Stimulated activated naive CD8-positive, alpha-beta T cell treated with anti-CD3 and anti-CD28 coated beads, Interleukin-15, Interleukin-2, amounts not matched to agents 100 U/mL and 50 U/mL, for 24 hours (primary cell): ENCODE results near the gene STK17B.
A peak's percentile ranks its signal among the peaks of the same experiment; 100 is the strongest.

Experiments
- ATAC-seq: fragments of 150-1000 bp; cut with Tn5 transposase; one replicate; pipeline ENCODE4 v1.10.0; 2021
- DNase-seq: peaks from one replicate; pipeline ENCODE4 v3.0.0; 2021

Gene STK17B

DNA sequence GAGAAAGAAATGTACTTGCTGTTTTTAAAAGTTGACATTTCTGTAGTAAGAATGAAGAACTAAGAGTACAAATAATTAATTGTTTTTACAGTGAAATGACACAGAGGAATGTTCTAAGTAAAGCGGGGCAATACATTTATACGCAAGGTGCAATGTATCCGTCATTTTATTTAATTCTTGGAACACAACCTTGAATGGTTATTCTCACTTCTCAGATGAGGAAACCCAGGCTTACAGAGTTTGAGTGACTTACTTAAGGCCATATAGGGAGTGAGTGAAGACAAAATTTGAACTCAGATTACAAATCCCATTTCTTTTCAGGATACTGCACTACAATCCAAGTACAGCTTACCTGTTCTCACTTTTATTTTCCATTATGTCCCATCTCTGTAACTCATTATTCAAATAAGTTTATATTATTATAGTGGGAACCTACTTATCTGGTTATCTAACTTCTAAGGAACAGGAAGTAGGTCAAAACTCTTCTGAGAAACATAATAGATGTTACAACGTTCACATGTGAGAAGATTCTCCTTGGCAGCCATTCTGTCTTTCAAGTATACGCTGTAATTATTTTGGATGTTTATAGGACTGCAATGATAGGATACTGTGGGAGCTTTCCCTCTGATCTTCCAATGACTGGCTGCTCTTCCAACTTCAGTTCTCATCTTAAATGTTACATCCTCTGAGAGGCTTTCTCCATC is 12.3 kb upstream of the STK17B start:
- DNase-seq (no peak), ATAC-seq (no peak)

- ATAC-seq (no peak), DNase-seq (no peak)
Observed at GRCh38 chr2:196183172-196183473, 11.7 kb upstream of the STK17B start.

DNA sequence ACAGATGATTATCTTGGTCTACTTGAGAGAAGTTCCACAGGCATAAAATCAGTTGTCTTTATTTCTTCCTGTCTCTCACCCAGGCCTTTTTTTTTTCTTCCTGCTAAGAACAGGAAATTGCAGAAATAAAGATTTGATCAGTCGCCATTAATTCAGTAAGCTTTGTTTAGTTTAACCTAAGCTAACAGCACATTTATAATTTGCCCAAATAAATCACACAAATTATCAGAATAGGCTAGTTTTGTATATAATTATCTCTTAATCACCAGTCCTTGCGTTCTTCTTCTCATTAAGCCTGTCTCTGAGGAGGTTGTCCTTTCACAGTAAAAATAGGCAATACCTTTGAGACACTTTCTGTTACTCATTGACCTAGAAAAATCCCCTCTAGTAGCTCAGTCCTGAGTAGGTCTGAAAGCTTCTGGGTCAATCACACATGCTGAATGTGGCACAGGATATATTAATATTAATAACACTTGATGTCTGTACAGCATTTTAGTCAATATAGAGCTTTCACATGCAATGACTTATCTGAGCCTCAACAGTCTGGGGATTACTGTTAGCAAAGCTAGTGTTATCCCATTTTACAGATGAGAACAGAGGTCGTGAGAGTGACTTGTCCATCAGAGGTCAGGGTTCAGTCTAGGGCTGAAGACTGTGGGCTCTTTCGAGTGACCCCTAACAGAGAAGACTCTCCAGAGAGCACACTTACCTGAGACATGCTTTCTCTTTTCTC is 11.2 kb upstream of the STK17B start:
- ATAC-seq: peak; percentile 74
- DNase-seq: no peak

- ATAC-seq (no peak), DNase-seq (no peak)
Observed at GRCh38 chr2:196181484-196181883, 10.1 kb upstream of the STK17B start.

DNA sequence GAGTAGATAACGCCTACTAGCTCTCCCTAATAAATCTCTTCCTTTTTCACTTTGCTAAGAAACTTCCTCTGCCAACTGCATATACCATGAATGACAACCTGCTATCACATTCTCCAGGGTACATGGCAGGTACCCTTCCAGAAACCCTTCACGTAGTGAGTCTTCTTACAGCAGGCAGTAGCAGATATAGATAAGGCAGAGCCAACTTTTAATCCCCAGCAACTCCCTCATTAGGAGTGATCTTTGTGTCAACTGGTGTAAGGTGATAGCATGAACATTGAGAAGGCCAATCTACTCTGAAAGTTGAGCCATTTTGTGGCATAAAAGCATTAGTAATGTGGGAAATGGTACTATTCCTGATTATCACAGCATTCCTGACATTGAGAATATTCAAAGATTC is 5.7 kb upstream of the STK17B start:
- ATAC-seq (no peak), DNase-seq (no peak)

GRCh38 chr2:196176142-196176738 is 4.9 kb upstream of the STK17B start:
- DNase-seq (peak; percentile 82), ATAC-seq (peak; percentile 60)

- DNase-seq (peak; percentile 51), ATAC-seq (no peak)
Observed at GRCh38 chr2:196174404-196174803, 3.0 kb upstream of the STK17B start.

GRCh38 chr2:196173505-196173904 is 2.1 kb upstream of the STK17B start:
- DNase-seq (no peak), ATAC-seq (no peak)

DNA sequence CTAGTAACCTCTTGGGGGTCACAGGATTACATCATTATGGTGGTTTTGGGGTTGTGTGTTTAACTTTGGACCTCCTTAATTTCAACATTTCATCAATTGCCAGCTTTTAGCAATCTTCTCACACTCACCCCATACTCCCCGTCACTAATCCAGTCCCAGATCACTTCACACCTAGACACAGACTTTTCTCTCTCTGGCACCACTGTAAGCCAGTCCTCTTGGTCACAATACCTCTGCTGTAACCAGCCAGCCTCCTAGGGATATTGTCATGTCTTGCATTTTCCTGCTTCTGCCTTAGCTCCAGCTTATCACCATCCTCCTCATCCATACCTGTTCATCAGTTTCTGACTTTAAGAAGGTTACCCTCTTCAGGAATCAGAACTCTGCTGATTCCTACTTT is 1.6 kb upstream of the STK17B start:
- DNase-seq (no peak), ATAC-seq (no peak)

GRCh38 chr2:196171946-196172345 is 568 bp upstream of the STK17B start:
- DNase-seq: no peak
- peak; percentile 2 for ATAC-seq

DNA sequence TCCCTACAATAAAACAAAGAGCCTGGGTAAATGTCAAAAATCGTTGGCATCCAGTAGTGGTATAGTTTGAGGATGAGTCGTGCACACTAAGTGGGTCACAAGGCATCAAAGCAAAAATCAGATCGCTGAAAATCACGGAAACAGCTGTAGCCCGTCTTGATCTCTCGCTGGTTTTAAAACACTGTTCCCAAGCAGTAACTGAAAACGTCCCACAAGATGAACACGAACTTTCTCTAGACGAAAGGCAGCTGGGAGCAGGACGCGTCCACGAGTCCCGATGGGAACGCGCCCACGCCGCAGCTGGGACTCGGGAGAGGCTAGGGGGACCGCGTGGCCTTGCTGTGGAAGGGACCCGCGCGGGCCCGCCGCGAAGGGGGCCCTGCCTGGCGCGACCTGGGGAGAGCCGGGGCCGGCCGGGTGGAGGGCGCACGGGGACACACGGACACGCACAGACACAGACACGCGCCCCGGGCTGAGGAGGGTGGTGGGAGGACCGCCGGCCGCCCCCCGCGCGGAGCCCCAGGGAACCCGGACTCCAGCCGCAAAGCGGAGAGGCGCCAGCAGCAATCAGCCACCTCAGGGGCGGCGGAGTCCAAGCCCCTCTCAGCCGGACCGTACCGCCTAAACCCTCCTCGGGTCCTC is 651 bp downstream of the STK17B start:
- DNase-seq: no peak

GRCh38 chr2:196170213-196170605 is 1.2 kb downstream of the STK17B start:
- DNase-seq (peak; percentile 58), ATAC-seq (peak; percentile 44)

More for the DNA sequence above, 651 bp downstream of the STK17B start:
- ATAC-seq: no peak

- ATAC-seq (no peak), DNase-seq (no peak)
Observed at GRCh38 chr2:196169516-196169915, 1.9 kb downstream of the STK17B start.

DNA sequence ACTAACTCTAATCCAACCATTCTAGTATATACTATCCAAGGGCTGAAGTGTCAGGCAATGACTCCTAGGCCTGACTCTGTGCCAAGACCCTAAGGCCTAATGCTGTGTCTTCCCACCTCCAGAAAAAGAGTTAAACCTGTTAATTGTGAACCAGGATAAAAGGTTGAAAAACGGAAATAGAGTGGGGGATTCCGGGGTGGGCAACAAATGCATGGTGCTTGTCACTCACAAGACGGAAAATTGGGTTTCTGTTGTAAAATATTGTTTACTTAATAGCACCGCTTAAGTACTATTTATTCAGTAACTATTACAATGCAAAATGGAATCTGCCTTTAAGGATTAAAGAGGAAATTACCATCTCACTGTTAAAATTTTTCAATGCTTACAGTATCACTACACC is 3.2 kb downstream of the STK17B start:
- ATAC-seq: no peak
- DNase-seq: no peak

DNA sequence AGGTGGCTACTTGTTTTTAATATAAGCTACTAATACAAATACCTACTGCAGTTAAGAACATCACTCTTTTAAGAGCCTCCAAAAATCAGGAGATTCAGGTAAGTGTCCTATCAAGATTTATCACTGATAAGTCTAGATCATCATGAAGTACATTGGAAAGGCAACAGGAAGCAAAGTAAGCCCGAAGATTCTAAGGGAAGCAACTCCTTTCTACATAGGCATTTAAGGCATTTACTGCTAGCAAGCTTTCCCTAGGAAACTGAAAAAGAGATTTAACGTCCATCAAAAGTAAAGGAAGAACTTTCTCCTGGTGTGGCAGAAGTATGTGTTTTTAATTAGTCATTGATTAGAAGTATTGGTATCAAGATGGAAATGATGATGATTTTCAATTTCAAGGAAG is 3.7 kb downstream of the STK17B start:
- no peak for ATAC-seq
- DNase-seq: no peak

- ATAC-seq: no peak
- no peak for DNase-seq
Observed at GRCh38 chr2:196166876-196167275, 4.5 kb downstream of the STK17B start.

- ATAC-seq (peak; percentile 31), DNase-seq (no peak)
Observed at GRCh38 chr2:196165016-196165415, 6.4 kb downstream of the STK17B start.

DNA sequence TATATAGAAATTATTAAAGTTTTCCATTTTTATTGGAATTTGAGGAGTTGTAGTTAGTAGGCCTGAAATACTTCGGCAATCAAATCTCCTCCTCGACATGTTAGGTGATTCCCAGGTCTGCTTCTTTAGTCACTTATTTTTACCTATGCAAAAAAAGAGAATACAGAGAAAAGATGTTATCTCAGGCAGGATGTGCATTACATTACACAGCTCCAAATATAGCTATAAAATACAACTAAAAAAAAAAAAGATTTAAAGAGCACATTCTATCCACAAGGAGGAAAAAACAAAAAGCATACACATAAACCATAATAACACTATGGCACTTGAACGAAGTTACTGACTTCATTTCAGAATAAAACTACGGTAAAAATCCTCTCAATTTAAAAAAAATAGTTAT is 8.1 kb downstream of the STK17B start:
- ATAC-seq: no peak

GRCh38 chr2:196162586-196163175 is 8.7 kb downstream of the STK17B start:
- no peak for DNase-seq
- ATAC-seq: peak; percentile 3

More for the DNA sequence above, 8.1 kb downstream of the STK17B start:
- no peak for DNase-seq

- DNase-seq (no peak), ATAC-seq (no peak)
Observed at GRCh38 chr2:196160946-196161345, 10.4 kb downstream of the STK17B start.

GRCh38 chr2:196160101-196160500 is 11.3 kb downstream of the STK17B start:
- ATAC-seq: peak; percentile 75
- no peak for DNase-seq

DNA sequence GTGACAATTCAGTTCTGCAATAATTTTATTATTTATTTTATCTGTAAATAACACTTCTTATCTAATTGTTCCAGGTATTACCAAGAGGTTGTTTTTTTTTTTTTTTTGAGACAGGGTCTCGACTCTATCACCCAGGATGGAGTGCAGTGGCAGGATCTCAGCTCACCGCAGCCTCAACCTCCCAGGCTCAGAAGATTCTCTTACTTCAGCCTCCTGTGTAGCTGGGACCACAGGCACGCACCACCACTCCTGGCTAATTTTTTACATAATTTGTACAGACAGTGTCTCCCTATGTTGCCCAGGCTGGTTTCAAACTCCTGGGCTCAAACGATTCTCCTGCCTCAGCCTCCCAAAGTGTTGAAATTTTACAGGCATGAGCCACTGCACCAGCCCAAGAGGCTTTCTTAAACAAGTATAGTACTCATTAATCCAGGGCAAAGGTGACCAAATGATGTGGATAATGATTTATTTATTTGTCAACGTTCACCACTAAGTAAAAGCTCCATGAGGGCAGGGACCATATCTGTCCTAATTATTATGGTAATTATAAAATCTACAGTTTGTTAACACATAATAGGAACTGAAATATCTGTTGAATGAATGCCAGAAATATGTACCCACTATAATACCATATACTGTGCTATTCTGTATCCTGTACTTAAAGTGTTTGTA is 12.0 kb downstream of the STK17B start:
- peak; percentile 26 for ATAC-seq
- no peak for DNase-seq
